Trophoblast cell (in vitro differentiated cells and primary cell): Measurements from ENCODE around the gene FAM83G.
"Not testable (repeated sequence)": the region's sequence is repeated elsewhere in the genome, so short reads cannot be mapped to it uniquely, and the experiment has no call there.

Experiments
- DNase-seq, 2 donors: peaks; one replicate each; pipeline ENCODE4 v3.0.0-alpha.2; 2016
- H2AFZ ChIP-seq: 2 replicates; pipeline ENCODE4 v1.6.1; 2013; ENCODE audit warnings: low read length, moderate library complexity, mild to moderate bottlenecking; ENCODE audit not compliant: insufficient read depth, poor library complexity
- H2AK5ac ChIP-seq: 2 replicates; pipeline ENCODE4 v1.6.1; 2013; ENCODE audit warnings: mild to moderate bottlenecking, low read length
- H2BK120ac ChIP-seq: 2 replicates; pipeline ENCODE4 v1.6.1; 2013; ENCODE audit warnings: low read length, mild to moderate bottlenecking, moderate library complexity; ENCODE audit not compliant: insufficient read depth, poor library complexity
- H2BK12ac ChIP-seq: 2 replicates; pipeline ENCODE4 v1.6.1; 2013; ENCODE audit warnings: mild to moderate bottlenecking, low read length, moderate library complexity
- H2BK5ac ChIP-seq: 2 replicates; pipeline ENCODE4 v1.6.1; 2013; ENCODE audit warnings: low read length, low read depth, moderate library complexity, mild to moderate bottlenecking; ENCODE audit not compliant: poor library complexity
- H3K14ac ChIP-seq: 2 replicates; pipeline ENCODE4 v1.6.1; 2013; ENCODE audit warnings: mild to moderate bottlenecking, low read length
- H3K18ac ChIP-seq: 2 replicates; pipeline ENCODE4 v1.6.1; 2013; ENCODE audit warnings: mild to moderate bottlenecking, low read length
- H3K23ac ChIP-seq: 2 replicates; pipeline ENCODE4 v1.6.1; 2013; ENCODE audit warnings: low read length
- H3K27ac ChIP-seq: 2 replicates; pipeline ENCODE4 v1.5.1; 2013; ENCODE audit warnings: low read depth, mild to moderate bottlenecking, inconsistent platforms, low read length, moderate library complexity
- H3K27me3 ChIP-seq: 2 replicates; pipeline ENCODE4 v1.6.1; 2013; ENCODE audit warnings: inconsistent platforms, mild to moderate bottlenecking, low read length, moderate library complexity; ENCODE audit not compliant: insufficient read depth
- H3K36me3 ChIP-seq, 2 experiments: 1 replicate in 1 of 2; 2 replicates in 1 of 2; pipeline ENCODE4 v1.6.1; 2013; ENCODE audit warnings: low read length in 2 of 2, mild to moderate bottlenecking in 2 of 2, moderate library complexity in 1 of 2; ENCODE audit not compliant: insufficient read depth in 2 of 2, control insufficient read depth in 1 of 2
- H3K4ac ChIP-seq: 2 replicates; pipeline ENCODE4 v1.6.1; 2013; ENCODE audit warnings: low read depth, mild to moderate bottlenecking, low read length, moderate library complexity
- H3K4me1 ChIP-seq, 2 experiments: 1 replicate in 1 of 2; 2 replicates in 1 of 2; pipeline ENCODE4 v1.6.1; 2013; ENCODE audit warnings: low read length in 2 of 2, mild to moderate bottlenecking in 2 of 2, moderate library complexity in 1 of 2; ENCODE audit not compliant: insufficient read depth in 2 of 2, control insufficient read depth in 1 of 2
- H3K4me2 ChIP-seq: 2 replicates; pipeline ENCODE4 v1.6.1; 2013; ENCODE audit warnings: inconsistent platforms, mild to moderate bottlenecking, low read length, moderate library complexity
- H3K4me3 ChIP-seq: 2 replicates; pipeline ENCODE4 v1.5.1; 2013; ENCODE audit warnings: mild to moderate bottlenecking, low read depth, low read length, inconsistent platforms
- H3K79me1 ChIP-seq: one replicate; pipeline ENCODE4 v1.6.1; 2013; ENCODE audit warnings: low read length
- H3K79me2 ChIP-seq: 2 replicates; pipeline ENCODE4 v1.6.1; 2013; ENCODE audit warnings: low read length, mild to moderate bottlenecking; ENCODE audit not compliant: control insufficient read depth, insufficient read depth, poor library complexity
- H3K9ac ChIP-seq: 2 replicates; pipeline ENCODE4 v1.6.1; 2013; ENCODE audit warnings: mild to moderate bottlenecking, low read length
- H3K9me3 ChIP-seq: 2 replicates; pipeline ENCODE4 v1.6.1; 2013; ENCODE audit warnings: low read depth, mild to moderate bottlenecking, control low read depth, inconsistent platforms, low read length; ENCODE audit not compliant: insufficient read depth
- H4K12ac ChIP-seq: 2 replicates; pipeline ENCODE4 v1.6.1; 2013; ENCODE audit warnings: low read depth, mild to moderate bottlenecking, low read length, moderate library complexity
- H4K8ac ChIP-seq: 2 replicates; pipeline ENCODE4 v1.6.1; 2013; ENCODE audit warnings: low read depth, mild to moderate bottlenecking, low read length, moderate library complexity
- H4K91ac ChIP-seq: one replicate; pipeline ENCODE4 v1.6.1; 2013; ENCODE audit warnings: low read depth, mild to moderate bottlenecking, low read length, moderate library complexity
- WGBS: extraction: QIAGEN DNeasy Blood & Tissue Kit; methylation state at CpG from one replicate; pipeline ENCODE4 v1.1.7; 2013; ENCODE audit warnings: missing lambda C conversion rate; ENCODE audit not compliant: insufficient read length, insufficient coverage; ENCODE audit errors: extremely low coverage; 5-methylcytosine and 5-hydroxymethylcytosine counted together

FAM83G gene

GRCh38 chr17:19044643-19045042, 40.1 kb upstream of the FAM83G start:
- H2BK120ac ChIP-seq, H3K79me1 ChIP-seq, H4K91ac ChIP-seq, H2AK5ac ChIP-seq, H3K27ac ChIP-seq, H2AFZ ChIP-seq, H3K4ac ChIP-seq, H3K36me3 ChIP-seq, H3K18ac ChIP-seq, DNase-seq, H4K12ac ChIP-seq, H3K9ac ChIP-seq, H3K27me3 ChIP-seq, H3K14ac ChIP-seq, H3K23ac ChIP-seq, H3K4me2 ChIP-seq, H2BK5ac ChIP-seq, H4K8ac ChIP-seq, H3K9me3 ChIP-seq, H3K4me3 ChIP-seq, H3K79me2 ChIP-seq, H2BK12ac ChIP-seq, H3K4me1 ChIP-seq: not testable (repeated sequence)
- no CpG with 5 or more reads among the region's 9 CpGs for WGBS

- not testable (repeated sequence) for H2BK12ac ChIP-seq, DNase-seq
- WGBS, result no CpG with 5 or more reads among the region's 8 CpGs
Observed at GRCh38 chr17:19043032-19043431, 38.5 kb upstream of the FAM83G start.

GRCh38 chr17:19042369-19042768, 37.8 kb upstream of the FAM83G start:
- not testable (repeated sequence) for H3K79me1 ChIP-seq, H3K36me3 ChIP-seq, H3K9me3 ChIP-seq, H2BK120ac ChIP-seq, H2BK5ac ChIP-seq, H3K4me3 ChIP-seq, H3K4ac ChIP-seq, H4K8ac ChIP-seq, H3K27me3 ChIP-seq, DNase-seq, H3K4me1 ChIP-seq, H2BK12ac ChIP-seq, H3K14ac ChIP-seq, H3K27ac ChIP-seq, H2AFZ ChIP-seq, H2AK5ac ChIP-seq, H4K12ac ChIP-seq, H3K4me2 ChIP-seq, H3K23ac ChIP-seq, H3K79me2 ChIP-seq, H4K91ac ChIP-seq, H3K9ac ChIP-seq, H3K18ac ChIP-seq
- WGBS, result no CpG with 5 or more reads among the region's 14 CpGs

More at GRCh38 chr17:19043032-19043431, 38.5 kb upstream of the FAM83G start:
- not testable (repeated sequence) for H3K14ac ChIP-seq, H3K4me3 ChIP-seq, H4K12ac ChIP-seq, H2AFZ ChIP-seq, H3K23ac ChIP-seq, H3K27ac ChIP-seq, H2BK5ac ChIP-seq, H4K8ac ChIP-seq, H3K4me1 ChIP-seq, H3K4ac ChIP-seq, H2BK120ac ChIP-seq, H4K91ac ChIP-seq, H3K9ac ChIP-seq, H3K79me2 ChIP-seq, H3K4me2 ChIP-seq, H3K18ac ChIP-seq, H3K27me3 ChIP-seq, H2AK5ac ChIP-seq, H3K9me3 ChIP-seq, H3K79me1 ChIP-seq, H3K36me3 ChIP-seq

- not testable (repeated sequence) for H3K14ac ChIP-seq, H3K18ac ChIP-seq, H2AFZ ChIP-seq, H3K23ac ChIP-seq, H3K4me3 ChIP-seq, H2BK5ac ChIP-seq, H3K79me2 ChIP-seq, H4K12ac ChIP-seq, H3K4ac ChIP-seq, H2AK5ac ChIP-seq, DNase-seq, H3K79me1 ChIP-seq, H3K9me3 ChIP-seq, H4K8ac ChIP-seq, H3K27me3 ChIP-seq, H3K4me1 ChIP-seq, H3K36me3 ChIP-seq, H2BK120ac ChIP-seq, H3K27ac ChIP-seq, H2BK12ac ChIP-seq, H3K9ac ChIP-seq, H3K4me2 ChIP-seq, H4K91ac ChIP-seq
- WGBS, result no CpG with 5 or more reads among the region's 10 CpGs
Observed at GRCh38 chr17:19041871-19042270, 37.3 kb upstream of the FAM83G start.
